ENCODE results near the gene MIOX.

The MIOX gene

DNA sequence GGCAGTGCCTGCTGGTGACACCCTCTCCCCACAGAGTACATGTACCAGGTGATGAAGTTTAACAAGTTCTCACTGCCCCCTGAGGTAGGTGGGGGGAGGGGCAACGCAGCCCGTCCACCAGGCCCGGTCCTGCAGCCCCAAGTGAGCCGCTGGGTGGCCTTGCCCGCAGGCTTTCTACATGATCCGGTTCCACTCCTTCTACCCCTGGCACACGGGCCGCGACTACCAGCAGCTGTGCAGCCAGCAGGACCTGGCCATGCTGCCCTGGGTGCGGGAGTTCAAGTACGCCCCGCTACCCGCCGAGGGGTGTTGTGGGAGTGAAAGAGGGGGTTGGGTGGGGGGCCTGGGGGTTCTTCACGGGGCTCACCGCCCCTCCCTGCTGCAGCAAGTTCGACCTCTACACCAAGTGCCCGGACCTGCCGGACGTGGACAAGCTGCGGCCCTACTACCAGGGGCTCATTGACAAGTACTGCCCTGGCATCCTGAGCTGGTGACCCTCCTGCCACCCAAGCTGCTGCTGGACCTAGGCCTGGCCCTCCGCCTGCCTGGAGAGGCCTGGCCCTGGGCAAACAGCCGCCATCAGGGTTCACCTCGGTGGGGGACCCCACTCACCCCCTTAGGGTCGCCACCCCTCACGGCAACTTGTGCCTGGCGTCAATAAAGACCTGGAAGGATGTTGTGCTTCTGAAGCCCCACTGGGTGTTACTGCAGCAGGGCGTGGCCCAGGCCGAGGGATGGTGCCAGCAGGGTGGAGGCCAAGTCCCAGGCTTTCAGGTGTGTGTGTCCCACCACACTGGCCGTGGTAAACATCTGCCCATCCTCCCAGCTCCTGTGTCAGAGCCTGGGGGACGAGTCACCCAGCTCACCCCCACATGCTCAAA is 2.9 kb downstream of the MIOX start:
- no peak for DNase-seq

DNA sequence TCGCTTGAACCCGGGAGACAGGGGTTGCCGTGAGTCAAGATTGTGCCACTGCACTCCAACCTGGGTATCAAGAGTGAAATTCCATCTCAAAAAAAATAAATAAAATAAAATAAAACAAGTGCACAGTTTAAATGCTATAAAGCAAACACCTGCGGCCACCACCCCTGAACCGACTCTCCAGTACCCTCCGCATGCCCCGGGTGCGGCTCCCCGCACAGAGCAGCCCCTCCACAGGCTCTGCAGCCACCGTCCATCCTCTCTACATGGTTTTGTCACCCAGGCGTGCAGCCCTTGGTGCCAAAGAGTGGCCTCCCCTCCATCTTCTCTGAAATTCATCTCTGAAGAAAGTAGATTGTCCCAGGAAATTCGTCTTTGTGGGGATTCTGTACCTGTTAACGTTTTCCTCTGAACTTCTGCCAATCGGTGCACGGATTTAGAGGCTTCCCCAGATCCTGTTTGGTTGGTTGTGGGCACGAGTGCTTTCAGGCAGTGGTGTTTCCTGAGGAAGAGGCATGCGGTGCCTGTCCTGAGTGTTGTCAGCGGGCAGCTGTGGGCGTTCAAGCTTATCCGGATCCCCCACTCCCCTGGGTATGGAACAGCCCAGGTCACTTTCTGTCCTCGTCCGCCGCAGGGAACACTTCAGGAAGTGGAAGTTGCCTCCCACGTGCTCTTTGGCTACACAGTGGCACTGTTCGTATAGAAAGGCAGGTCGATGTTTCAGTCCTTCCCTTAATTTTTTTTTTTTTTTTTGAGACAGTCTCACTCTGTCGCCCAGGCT is 4.1 kb downstream of the MIOX start:
- no peak for DNase-seq

DNA sequence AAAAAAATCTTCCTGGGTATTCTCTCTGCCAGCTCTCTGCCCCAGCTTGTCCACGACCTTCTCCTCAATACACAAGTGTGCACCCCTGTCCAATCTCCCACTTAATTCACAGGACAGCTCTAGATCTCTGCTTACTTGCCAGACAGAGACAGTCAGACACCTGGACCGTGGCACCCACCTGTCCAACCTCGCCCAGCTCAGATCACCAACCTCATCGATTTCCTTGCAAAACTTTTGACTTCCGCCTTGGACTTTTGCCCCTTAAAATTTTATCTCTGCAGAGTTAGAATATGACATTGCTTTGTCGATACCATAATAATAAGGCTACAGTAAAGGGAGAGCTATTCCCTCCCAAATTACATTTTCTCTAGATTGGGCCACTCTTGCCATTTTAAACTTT is 10.4 kb downstream of the MIOX start:
- no peak for DNase-seq

DNA sequence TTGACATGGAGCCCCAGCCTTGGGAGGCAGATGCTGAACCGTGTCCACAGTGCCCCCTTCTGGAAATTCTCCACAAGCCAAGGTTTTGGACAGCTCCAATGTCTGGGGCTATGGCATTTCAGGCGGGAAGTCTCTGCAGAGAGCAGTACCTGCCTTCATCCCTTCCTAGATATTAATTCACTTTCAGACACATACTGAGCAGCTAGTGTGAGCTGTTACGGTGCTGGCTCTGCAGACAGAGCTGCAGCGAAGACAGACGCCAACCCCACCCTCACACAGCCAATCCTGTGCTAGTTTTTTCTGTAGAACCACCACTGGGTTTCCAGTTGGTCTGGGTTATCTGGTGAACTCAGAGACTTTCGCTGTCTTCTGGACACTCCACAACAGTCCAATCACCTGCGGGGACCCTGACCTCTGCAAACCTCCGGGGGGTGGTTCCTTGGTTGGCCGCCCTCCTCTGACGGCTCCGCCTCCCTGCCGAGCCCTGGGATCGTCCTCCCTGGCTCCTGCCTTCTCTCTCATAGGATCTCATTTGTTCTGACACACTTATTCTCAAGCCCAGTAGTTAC is 11.7 kb downstream of the MIOX start:
- peak in 37 of 56 donors; percentile 3 to 66 (median 29) for DNase-seq

DNA sequence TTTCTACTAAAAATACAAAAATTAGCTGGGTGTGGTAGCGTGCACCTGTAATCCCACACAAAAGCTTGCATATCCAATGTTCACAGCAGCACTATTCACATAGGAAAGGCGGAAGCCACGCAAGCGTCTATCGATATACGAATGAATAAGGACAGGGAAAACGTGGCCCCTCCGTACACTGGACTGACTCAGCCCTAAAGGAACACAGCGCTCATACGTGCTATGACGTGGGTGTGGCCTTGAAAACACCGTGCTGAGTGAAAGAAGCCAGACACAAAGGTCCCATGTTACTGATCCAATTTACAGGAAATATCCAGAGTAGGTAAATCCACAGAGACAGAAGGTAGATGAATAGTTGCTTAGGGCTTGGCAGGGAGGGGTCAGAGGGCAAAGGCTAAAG is 13.8 kb downstream of the MIOX start:
- no peak for DNase-seq

DNA sequence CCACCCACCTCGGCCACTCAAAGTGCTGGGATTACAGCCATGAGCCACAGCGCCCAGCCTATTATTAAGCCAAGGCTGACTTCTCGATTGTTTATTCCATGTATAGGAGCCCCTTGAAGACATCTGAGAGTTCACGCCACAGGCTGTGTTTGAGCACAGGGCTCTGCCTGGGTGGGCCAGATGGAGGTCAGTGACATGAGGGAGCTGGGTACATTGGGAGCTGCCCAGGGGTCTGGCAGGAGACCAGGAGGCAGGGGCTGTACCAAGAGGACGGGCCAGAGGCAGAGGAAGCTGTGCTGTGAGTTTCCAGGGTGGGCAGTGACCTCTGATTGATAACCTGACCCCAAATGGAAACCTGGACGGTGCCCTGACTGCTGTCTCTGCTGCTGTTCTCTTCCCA is 15.4 kb downstream of the MIOX start:
- no peak for DNase-seq

DNA sequence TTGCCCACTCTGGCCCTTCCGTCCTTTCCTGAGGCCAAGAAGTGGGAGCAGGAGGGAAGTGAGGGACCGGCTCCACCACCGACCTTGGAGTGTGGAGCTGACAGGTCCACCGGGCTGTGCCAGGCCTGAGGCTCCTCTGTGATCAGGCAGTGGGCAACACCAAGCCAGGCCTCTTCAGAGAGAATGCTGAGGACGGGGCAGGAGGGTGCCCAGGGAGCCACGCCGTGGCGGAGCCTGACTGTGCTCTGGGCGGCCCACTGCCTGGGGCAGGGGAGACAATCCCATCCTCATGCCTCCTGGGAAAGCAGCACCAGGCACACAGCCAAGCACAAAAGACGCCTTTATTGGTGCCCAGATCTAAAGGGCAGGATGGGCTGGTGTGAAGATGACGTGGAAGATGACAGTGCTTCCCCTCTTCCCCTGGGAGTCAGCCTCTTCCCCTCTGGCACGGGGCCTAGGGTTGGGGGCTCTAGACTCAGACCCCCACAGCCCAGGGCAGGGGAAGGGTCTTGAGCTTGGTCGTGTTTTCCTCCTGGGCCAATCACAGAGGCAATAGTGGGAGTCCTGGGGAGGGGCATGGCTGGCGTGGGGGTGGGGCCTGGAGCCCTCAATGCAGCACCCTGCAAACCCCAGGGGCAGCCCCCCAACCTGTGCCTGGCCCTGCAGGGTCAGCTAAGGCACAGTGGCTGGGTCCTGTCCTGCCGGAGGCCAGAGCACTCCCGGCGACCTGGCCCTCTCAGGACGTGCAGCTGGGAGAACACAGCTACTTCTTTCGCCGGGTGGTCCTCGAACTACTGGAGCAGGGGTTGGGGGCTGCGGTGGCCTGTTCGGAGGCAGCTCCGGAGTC is 16.2 kb downstream of the MIOX start:
- DNase-seq: no peak

DNA sequence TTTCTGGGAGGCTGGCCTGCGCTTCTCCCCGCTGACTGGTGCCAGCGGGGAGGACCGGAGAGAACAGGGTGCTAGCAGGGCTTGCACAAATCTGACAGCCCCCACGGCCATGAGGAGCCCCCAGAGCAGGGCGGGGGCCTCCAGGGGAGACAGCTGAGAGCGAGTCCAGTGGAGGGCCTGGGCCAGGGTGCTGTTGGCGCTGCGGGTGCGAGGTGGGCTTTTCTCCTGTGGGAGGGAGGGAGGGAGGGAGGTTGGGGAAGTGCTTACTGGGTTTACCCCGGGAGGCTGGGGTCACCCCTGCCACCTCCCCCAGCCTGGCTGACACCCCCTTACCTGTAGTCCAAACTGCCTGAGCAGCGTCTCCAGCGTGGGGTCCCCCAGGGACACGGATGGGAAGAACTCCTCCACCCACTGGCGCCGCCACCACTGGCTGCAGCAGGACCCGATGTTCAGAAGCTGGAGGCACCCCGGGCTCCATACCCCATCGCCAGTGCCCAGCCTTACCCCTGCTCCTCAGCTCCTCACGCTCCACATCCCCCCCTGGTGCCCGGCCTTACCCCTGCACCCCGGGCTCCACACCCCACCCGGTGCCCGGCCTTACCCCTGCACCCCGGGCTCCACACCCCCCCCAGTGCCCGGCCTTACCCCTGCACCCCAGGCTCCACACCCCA is 17.0 kb downstream of the MIOX start:
- no peak for DNase-seq

DNA sequence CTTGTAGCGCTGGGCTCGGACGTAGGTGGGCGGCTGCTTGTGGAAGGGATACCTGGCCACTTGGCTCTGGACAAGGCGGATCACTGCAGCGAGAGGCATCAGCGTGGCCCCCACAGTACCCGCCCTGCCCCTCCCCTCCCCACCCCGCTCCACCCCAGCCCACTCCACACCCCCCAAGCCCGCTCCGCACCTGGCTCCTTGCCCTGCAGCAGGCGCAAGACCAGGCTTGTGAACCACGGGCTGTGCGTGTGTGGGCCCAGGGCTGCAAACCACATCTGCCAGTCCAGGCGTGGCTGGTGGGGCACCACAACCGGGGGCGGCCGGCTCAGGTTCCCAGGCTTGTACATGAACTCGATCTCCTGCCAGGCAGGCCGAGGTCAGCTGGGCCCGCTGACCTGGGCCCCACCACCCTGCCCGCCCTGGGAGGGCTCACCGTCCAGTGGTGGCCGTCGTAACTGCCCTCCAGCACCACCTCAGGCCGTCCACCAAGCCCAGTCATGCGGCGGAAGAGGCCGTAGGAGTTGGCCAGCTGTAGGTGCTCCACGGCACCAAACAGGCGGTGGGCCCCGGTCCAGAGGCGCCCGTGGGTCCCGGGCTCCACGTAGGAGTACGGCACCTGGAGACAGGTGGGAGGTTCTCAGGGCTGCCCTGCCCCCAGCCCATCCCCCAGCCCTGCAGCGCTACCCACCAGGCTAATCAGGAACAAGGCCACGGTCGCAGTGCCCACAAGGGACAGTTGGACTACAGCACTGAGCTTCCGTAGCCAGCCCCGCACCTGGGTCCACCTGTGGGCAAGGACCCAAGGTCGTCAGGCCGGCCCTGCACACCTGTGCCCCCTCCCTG is 17.9 kb downstream of the MIOX start:
- DNase-seq: no peak

DNA sequence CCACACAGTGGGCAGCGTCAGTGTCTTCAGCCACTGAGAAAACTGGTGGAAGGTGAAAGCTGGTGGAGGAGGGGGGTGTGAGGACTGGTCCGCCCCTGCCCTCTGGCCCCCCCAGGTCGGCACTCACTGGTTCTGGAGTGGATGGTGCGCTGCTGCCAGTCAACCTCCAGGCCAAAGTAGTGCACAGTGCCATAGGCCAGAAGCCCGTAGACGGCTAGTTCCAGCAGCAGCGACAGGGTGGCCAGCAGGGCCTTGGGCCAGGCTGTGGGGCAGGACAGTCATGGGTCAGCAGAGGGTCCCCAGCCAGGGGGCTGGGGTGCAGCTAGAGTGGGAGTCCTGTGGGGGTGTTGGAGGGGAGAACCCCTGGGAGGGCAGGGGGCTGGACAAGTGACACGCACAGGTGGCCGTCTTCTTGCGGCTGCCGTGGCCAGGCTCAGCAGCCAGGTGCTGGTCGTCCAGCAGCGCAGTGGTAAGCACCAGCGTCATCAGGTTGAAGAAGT is 18.7 kb downstream of the MIOX start:
- DNase-seq: no peak

DNA sequence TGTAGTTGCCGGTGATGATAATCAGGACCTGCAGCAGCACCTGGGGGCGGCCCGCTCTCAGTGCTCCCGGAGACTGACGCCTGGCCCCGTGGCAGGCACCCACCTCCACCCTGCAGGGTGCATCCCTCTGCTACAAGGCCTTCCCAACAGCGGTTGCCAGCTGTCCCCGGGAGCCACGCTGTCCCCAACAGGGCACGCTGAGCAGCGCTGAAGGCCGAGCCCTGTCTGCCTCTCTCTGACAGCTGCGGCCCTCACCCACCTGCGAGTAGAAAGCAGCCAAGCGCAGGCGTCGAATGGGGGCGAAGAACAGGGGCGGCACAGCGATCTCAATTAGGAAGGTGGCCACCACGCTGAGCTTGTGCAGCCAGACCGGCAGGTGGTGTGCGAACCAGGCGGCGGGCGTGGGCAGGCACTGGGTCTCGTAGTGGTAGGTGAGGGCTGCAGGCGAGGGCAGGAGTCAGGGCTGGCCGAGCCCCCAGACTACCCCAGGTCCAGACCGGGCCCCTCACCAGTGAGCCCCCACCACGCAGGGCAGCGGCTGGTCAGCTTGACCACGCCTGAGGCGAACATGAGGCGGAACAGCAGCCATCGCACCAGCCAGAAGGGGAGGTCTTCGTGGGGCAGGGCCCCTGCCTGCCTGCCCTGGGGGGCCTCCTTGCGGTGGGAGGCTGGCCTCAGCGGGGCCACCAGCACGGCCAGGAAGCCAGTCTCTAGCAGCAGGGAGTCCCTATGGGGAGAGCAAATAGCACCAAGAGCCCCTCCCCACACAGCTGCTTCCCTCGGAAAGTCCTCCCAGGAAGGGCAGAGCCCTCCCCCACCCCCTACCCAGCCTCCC is 19.3 kb downstream of the MIOX start:
- no peak for DNase-seq

DNA sequence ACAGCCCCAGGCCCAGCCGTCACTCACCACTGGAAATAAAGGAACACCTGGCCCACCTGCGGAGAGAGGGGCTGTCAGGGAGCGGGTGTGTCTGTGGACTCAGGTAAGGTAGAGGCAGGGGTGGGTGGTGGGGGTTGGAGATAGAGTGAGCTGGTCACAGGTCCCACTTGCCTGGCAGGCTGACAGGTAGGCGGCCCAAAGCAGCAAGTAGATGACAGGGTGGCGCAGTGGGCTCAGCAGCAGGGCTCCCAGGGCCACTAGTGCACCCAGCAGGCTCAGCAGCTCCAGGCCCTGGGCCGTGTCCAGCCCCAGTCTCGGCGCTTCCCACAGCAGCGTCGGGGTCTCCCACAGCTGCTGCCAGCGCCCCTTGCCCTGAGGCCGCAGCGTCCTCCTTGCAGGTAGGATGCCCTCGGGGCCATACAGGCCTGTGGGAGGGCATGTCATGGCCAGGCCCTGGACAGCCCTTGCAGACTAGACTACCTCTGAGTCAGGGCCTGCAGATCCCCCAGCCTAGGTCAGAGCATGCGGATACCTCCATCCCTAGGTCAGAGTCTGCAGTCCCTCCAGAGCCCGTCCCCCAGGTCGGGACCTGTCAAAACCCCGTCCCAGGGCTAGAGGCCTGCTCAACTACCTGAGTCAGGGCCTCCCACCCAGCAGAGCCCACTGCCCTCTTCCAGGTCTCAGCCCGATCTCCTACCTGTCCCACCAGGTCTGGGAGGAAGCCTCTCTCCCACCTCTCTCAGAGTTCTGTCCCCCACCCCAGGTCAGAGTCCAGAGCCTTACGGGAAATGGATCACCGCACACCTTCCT is 20.2 kb downstream of the MIOX start:
- peak in 1 of 56 donors; percentile 8 for DNase-seq

DNA sequence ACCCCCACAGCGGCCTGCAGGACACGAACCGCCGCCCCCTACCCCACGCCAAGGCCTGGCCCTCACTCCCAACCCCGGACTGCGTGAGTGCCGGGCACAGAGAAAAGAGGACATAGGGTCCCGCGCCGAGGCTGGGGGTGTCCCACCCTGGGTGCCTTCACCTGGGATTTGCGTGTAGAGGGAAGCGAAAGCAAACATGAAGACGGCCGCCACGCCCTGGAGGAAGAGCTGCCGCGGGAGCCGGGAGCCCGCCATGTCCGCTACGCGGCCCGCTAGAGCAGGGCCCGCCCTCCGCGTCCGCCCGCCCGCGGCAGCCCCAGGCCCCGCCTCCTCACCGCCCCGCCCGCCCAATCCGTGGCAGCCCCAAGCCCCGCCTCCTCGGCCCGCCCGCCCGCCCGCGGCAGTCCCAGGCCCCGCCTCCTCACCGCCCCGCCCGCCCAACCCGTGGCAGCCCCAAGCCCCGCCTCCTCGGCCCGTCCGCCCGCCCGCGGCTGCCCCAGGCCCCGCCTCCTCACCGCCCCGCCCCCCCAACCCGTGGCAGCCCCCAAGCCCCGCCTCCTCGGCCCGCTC is 20.8 kb downstream of the MIOX start, which contains the start of gene LMF2:
LMF2 (minus strand) TSS at position 282 of the 570 bp plus-strand sequence; CDS start at position 255, 27 bp downstream.
- peak in 39 of 56 donors; percentile 92 to 100 (median 99) for DNase-seq

DNA sequence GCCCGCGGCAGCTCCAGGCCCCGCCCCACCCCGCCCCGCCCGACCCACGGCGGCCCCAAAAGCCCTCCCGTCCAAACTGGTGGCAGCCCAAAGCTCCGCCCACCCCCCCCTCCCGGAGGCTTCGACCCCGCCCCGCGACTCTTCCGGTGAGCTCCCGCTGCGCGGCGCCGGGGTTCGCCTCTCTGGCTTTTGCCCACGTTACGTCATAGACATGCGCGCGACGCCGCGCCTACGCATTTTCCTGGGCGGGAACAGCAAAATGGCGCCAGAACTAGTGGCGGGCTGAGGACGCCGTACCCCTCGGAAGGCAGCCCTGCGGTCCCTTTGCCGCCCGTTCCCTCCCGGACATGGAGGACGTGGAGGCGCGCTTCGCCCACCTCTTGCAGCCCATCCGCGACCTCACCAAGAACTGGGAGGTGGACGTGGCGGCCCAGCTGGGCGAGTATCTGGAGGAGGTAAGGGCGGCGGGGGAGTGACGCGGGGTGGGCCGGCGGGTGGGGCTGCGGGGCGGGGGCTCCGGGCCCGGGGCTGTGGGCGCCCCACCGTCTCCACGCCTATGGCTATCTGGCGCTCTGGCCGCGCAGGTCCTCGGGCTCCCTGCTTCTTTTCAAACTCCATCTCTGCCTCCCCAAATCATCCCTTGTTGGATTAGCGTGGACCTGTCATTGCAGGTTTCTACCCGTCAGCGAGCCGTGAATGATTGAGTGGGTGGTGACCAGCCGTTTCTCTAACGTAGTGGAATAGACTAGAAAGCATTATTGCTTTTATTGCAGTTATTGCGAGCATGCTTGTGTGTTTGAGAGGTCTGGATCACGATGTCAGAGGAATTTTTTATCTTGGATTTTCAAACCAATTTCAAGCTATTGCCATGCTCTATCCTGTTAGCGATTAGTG is 21.6 kb downstream of the MIOX start, which contains the start of gene NCAPH2:
NCAPH2 (plus strand) TSS at position 234 of the 894 bp plus-strand sequence; CDS start at position 348, 114 bp downstream.
- peak in 48 of 56 donors; percentile 66 to 100 (median 99) for DNase-seq

DNA sequence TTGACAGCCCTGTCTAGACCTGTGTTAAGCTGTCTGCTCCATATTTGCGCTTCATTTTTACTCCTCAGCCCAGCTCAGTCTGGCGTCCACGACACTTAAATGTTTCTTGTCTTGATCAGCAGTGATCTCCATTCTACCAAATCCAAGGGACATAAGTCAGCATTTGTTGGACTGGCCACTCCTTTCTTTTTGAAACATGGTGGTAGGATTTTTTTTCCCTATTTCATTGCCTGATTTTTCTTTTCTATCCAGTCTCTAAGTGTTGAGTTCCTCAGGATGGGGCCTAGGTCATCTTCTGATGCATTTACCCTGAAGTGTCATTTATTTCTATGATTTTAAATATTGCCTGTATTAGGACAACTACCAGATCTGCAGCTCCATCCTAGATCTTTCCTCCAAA is 22.2 kb downstream of the MIOX start:
- no peak for DNase-seq

DNA sequence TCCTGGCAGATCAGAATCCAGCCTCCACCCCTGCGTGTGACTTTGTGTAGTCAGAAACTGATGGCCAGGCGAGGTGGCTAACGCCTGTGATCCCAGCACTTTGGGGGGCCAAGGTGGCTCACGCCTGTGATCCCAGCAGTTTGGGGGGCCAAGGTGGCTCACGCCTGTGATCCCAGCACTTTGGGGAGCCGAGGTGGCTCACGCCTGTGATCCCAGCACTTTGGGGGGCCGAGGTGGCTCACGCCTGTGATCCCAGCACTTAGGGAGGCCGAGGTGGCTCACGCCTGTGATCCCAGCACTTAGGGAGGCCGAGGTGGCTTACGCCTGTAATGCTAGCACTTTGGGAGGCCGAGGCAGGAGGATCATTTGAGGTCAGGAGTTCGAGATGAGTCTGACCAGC is 26.5 kb downstream of the MIOX start:
- no peak for DNase-seq

All from nucleus accumbens (tissue), 56 donors.